ENCODE results near the gene RNF44.
"Not testable (repeated sequence)": the region's sequence is repeated elsewhere in the genome, so short reads cannot be mapped to it uniquely, and the experiment has no call there.

RNF44 gene

GRCh38 chr5:176515396-176515795, 21.8 kb downstream of the RNF44 start:
- no peak for DNase-seq

- no peak for DNase-seq
These were observed 22.8 kb downstream of the RNF44 start for GRCh38 chr5:176514244-176514950.

DNA sequence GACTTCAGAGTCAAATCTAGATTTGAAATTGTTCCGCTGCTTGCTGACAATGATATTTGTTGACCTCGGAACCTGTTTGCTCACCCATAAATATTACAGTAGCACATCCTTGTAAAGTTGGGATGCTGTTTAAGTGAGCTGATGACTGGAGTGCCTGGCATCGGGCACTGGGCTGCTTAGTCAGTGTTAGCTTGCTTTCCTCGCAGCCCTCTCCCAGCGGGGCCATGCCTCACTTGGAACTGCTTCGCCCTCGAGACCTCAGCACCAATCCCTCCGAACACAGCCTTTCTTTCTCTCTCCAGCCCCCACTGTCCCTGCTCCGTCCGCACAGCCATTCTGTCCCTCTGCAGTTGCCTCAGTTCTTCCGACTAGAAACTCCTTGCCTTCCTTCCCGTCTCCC, 23.4 kb downstream of the RNF44 start:
- DNase-seq, result no peak

GRCh38 chr5:176508603-176509002, 28.6 kb downstream of the RNF44 start:
- DNase-seq, result no peak

GRCh38 chr5:176507911-176508310, 29.3 kb downstream of the RNF44 start:
- DNase-seq, result no peak

DNA sequence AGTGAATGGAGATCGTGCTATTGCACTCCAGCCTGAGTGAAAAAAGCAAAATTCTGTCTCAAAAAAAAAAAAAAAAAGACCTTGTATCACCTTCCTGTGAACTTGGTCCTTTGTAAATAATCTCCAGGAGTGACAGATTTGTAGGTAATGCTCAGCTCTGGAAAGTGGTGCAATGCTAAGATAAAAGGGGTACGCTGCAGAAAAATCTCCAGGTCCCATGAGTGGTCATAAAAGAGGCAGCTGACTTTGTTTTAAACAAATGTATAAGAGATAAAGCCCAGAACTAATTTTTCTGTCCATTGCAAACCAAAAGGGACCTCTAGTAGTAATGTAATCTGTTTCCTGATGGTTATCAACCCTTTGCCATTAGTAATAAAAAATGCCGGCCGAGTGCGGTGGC, 33.7 kb downstream of the RNF44 start:
- no peak for DNase-seq

DNA sequence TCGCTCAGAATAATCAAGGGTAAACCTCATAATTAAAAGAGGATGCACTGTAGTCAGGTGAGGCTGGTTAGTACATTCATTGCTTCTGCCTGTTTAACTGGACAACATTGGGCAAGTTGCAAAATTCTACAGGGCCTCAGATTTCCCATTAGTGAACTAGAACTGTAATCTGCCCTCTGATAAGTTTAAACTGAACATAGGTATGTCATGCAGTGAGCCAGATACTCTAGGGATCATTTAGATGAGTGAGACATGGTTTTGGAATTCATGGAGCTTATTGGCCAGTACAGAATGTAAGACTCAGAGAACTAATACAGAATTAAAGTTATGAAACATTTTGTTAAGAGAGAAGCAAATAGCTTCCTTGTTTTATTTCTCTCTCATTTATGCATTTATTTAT, 35.9 kb downstream of the RNF44 start:
- no peak for DNase-seq

DNA sequence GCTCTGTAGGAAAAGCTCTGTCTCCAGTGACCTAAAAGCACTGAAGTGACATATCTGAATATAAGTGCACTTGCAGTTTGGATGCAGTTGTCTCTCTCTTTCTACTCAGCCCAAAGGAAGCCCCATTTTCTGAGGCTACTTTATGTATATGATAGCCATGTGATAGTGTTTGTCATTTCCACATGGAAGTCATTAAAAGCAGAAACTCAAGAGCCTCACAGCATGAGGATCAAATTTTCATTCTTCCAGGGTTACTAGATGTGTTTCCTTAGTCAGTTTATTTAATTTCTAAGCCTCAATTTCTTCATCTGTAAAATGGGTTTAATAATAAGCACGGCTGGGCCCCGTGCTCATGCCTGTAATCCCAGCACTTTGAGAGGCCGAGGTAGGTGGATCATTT, 36.7 kb downstream of the RNF44 start:
- DNase-seq, result no peak

DNA sequence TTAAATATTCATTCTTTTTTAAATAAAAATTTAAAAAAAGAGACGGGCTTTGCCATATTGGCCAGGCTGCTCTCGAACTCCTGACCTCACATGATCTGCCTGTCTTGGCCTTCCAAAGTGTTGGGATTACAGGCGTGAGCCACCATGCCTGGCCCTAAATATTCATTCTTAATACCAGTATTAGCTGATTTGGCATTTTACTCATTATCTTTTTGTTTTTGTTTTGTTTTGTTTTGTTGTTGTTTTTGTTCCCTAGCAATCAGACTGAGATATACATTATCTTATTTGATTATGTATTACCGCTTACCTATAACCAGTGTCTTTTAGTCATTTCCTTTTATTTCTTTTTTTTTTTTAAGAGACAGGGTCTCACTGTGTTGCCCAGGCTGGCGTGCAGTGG, 37.9 kb downstream of the RNF44 start:
- DNase-seq, result no peak

GRCh38 chr5:176497852-176498251, 39.4 kb downstream of the RNF44 start:
- no peak for DNase-seq

- no peak for DNase-seq
These were observed 44.8 kb downstream of the RNF44 start for GRCh38 chr5:176492431-176492830.

DNA sequence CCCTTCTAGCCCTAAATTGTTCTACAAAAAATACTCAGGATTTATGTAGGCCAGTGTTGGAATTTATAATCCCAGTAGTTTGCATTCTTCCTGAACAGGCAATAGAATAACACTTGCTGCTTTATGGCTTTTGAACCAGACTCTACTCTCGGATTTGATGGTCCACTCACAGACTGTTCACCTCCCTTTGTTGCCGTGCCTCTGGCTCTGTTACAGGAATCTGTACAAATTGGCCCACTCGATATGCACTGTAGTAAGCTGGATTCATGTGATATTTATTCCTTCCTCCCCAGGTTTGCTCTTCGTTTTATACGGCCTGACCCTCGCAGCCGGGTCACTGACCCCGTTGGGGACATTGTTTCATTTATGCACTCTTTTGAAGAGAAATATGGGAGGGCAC, 45.3 kb downstream of the RNF44 start:
- DNase-seq, result no peak

GRCh38 chr5:176491101-176491502, 46.1 kb downstream of the RNF44 start:
- DNase-seq, result no peak

- no peak for DNase-seq
These were observed 46.9 kb downstream of the RNF44 start for GRCh38 chr5:176490301-176490700.

DNA sequence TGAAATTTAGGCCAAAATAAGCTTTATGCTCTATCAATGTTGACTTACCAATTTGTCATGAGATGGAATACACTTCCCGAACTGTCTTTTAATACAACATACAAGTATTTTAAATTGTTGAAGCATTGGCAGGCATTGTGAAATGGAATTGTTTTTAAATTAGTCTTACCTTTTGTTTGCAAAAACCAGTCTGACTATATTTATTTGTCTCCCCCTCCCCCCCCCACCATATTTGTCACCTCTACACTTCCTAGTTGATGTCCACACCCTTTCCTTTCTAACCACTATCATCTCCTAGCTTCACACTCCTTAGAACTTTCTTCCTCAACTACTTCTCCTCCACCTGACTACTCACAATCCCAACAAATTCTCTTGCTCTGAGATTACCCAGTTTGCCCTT, 48.1 kb downstream of the RNF44 start:
- no peak for DNase-seq

DNA sequence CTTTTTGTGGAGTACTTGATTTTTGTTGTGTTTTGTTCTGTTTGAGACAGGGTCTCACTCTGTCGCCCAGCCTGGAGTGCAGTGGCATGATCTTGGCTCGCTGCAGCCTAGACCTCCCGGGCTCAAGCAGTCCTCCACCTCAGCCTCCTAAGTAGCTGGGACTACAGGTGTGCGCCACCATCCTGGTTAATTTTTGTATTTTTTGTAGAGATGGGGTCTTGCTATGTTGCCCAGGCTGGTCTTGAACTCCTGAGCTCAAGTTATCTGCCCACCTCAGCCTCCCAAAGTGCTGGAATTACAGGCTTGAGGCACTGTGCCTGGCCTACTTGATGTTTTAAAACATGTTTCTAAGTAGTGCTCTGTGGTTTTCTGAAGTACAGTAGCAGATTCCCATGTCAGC, 50.0 kb downstream of the RNF44 start:
- not testable (repeated sequence) for DNase-seq

DNA sequence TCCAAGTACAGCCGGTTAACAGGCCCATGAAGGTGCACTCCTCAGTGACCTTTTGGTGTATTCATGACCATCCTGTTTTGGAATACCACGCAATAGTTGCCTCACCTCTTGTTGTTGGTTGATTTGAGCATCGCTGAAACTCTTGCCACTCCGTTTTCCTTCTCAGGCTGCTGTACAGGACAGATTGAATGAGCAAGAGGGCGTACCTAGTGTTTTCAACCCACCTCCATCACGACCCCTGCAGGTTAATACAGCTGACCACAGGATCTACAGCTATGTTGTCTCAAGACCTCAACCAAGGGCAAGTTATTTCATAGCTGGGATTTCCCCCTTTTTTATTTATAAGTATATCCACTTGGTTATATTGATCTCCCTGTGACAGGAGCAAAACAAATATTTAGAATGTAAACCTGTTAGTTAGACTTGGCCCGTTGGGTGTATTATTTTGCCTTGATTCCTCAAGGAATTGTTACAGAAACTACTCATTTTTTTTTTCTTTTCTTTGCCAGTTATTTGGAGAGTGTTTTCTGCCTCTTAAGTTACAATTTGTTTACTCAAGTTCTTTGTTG, 50.9 kb downstream of the RNF44 start:
- DNase-seq, result no peak

- no peak for DNase-seq
These were observed 52.0 kb downstream of the RNF44 start for GRCh38 chr5:176485176-176485575.

GRCh38 chr5:176481711-176482110, 55.5 kb downstream of the RNF44 start:
- DNase-seq, result peak; percentile 35

Measured in activated CD4-positive, alpha-beta T cell treated with anti-CD3 and anti-CD28 coated beads, Interleukin-10, Interleukin-2, amounts not matched to agents 100 ng/mL and 50 ng/mL, durations not matched to agents 16 hours and 8 hours (primary cell).